Measurements from ENCODE around the gene FBXO2.

DNA sequence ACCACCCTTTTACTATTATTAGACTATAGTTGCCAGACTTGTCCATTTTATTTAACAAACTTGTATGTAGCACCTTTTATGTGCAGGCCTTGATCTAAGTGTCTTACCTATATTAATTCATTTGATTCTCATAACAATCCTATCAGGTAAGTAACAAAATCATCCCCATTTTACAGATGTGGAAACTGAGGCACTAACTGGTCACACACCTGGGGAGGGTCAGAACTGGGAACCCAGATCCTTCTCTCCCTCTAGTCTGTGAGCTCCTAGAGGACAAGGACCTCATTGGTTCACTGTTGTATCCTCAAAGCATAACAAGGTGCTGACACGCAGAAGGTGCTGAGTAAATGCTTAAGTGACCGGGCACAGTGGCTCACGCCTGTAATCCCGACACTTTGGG lies 14.9 kb downstream of the FBXO2 start:
- TF ChIP-seq, protein P1, sequence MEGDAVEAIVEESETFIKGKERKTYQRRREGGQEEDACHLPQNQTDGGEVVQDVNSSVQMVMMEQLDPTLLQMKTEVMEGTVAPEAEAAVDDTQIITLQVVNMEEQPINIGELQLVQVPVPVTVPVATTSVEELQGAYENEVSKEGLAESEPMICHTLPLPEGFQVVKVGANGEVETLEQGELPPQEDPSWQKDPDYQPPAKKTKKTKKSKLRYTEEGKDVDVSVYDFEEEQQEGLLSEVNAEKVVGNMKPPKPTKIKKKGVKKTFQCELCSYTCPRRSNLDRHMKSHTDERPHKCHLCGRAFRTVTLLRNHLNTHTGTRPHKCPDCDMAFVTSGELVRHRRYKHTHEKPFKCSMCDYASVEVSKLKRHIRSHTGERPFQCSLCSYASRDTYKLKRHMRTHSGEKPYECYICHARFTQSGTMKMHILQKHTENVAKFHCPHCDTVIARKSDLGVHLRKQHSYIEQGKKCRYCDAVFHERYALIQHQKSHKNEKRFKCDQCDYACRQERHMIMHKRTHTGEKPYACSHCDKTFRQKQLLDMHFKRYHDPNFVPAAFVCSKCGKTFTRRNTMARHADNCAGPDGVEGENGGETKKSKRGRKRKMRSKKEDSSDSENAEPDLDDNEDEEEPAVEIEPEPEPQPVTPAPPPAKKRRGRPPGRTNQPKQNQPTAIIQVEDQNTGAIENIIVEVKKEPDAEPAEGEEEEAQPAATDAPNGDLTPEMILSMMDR (conservative IDR thresholded peaks at IDR 0.05 in 1 of 2, IDR thresholded peaks at IDR 0.05 in 1 of 2; ENCODE audit: extremely low read depth in 1 of 2, insufficient read depth in 1 of 2, low read depth in 1 of 2, low read length in 2 of 2) = no peak
- no peak for TF ChIP-seq EZH2 (IDR thresholded peaks at IDR 0.05; ENCODE audit: borderline replicate concordance, low read length)
